Stimulated activated CD4-positive, alpha-beta T cell treated with anti-CD3 and anti-CD28 coated beads, Interleukin-15, amount 100 ng/mL, for 48 hours (primary cell): ENCODE results near the gene LRRC75A.
"Not testable (repeated sequence)": the region's sequence is repeated elsewhere in the genome, so short reads cannot be mapped to it uniquely, and the experiment has no call there.

Experiments
- DNase-seq, 2 donors: peaks; one replicate each; pipeline ENCODE4 v3.0.0-alpha.2; 2020; ENCODE audit warnings: low read depth in 2 of 2

Gene LRRC75A

GRCh38 chr17:16472539-16472938, 19.5 kb downstream of the LRRC75A start:
- DNase-seq, result no peak

GRCh38 chr17:16471295-16471694, 20.7 kb downstream of the LRRC75A start:
- no peak for DNase-seq

GRCh38 chr17:16470265-16470664, 21.7 kb downstream of the LRRC75A start:
- no peak for DNase-seq

GRCh38 chr17:16468428-16468992, 23.5 kb downstream of the LRRC75A start:
- no peak for DNase-seq

DNA sequence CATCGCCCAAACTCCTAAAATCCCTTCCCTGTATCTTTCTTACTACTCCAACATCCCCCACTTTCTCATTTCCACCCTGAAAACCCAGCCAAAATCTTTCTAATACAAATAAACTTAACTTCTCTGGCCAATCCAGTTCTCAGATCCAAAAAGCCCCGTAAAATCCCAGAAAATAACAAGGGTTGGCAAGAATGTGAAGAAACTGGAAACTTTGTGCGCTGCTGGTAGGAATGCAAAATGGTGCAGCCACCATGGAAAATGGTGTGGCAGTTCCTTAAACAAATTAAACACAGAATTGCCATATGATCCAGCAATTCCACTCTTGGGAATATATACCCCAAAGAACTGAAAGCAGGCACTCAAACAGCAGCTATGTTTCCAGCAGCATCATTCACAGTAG, 24.1 kb downstream of the LRRC75A start:
- DNase-seq, result no peak

DNA sequence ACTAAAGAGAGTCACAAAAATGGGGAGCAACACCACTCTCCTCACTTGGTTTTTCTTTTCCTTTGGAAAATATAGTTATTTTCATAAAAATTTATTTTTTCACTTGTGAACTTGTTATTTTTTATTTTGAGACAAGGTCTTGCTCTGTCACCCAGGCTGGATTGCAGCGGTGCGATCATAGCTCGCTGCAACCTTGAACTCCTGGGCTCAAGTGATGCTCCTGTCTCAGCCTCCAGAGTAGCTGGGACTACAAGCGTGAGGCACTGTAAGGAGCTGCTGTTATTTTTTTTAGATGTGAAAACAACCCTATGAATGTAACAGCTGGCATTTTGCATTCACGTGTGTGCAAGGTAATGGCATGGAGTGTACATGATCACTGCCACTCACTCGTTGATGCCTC, 24.9 kb downstream of the LRRC75A start:
- no peak for DNase-seq

DNA sequence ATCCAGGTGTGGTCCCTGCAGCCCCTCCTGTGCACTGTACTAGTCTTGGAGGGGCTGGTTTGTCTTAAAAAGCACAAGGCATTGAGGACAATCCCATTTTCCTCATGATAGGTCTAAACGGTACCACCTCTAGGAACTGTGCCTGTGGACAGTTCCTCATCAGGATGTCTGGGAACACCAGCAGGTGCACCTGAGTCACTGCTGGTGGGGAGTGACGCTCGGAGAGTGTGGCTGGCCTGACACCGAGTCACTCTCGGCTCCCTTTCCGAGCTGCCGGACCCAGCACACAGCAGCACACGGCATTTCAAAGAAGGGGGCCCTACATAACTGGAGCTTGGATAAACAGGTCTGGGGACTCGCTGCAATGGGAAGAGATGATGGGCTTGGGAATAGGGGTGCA, 25.6 kb downstream of the LRRC75A start:
- DNase-seq, result no peak

DNA sequence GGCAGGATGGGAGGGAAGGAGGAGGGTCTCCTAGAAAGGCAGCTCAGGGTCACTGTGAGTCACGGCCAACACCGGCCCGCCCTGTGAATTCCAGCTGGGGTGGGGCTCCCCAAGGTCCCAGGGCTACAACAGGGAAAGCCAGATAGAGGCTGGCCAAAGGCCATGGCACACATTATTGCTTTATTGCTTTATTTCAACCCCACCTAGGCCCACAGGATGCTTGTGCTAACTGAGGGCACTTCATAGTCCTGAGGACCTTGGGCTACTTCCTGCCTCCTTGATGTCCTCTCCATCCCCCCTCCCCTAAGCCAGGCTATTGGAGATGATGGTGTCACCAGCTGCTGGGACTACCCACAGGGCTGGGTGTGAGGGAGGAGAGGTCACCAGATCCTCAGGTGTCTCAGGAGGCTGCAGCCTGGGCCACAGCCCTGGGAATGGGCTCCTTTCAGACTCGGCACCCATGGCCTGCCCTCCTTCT, 26.1 kb downstream of the LRRC75A start:
- DNase-seq, result no peak

DNA sequence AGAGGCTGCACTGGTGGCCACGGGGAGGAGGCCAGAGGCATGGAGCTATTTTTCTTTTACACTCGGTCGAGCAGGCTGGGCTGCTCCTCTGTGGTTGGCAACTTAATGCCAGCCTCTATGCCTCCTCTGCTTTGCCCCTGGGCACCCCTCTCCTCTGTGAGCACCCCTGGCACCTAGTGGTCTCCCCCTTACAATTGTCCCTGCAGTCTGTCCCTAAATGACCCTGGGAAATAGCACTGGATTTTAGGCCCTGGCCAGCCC, 27.0 kb downstream of the LRRC75A start:
- no peak for DNase-seq

- no peak for DNase-seq
Measured at GRCh38 chr17:16464303-16465051, 27.5 kb downstream of the LRRC75A start.

DNA sequence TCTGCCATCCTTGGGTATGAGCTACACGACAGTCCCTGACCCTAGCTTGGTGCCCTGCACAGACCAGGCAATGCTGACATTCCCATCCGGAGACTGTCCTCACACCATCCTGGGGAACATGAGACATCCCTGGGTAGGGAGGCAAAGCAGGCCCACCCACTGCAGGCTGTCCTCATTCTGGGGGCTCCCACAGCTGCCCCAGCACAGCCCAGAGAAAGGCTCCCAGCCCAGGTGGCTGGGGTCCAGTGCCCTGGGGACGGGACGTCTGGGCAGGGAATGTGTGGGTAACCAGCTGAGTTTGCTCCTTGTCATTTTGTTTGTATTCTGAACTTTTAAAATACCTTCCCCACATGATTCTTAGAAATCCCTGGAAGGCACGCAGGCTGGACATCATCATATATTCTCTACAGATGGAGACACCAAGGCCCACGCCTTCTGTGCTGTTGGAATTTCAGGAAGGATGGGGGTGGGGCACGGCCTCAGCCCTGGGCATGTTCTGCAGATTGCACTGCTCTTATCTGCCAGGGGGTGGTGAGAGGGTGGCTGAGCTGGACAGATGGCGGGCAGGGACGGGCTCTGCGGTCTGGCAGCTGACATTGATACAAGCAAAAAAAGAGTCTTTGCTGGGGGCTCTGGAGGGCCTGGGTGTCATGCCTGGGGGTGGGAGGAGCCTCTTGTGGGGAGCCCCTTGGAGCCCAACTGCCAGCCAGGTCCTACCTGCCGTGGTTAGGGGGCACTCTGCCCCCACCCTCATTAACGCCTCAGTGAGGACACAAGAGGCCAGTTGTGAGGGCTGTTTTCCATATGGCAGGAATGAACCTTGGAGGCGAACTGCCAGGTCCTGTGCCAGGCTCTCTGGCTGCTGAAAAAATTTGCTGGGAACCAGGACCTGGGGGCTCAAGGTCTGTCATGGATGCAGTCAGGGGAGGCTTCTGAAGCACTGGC, 28.4 kb downstream of the LRRC75A start:
- no peak for DNase-seq

DNA sequence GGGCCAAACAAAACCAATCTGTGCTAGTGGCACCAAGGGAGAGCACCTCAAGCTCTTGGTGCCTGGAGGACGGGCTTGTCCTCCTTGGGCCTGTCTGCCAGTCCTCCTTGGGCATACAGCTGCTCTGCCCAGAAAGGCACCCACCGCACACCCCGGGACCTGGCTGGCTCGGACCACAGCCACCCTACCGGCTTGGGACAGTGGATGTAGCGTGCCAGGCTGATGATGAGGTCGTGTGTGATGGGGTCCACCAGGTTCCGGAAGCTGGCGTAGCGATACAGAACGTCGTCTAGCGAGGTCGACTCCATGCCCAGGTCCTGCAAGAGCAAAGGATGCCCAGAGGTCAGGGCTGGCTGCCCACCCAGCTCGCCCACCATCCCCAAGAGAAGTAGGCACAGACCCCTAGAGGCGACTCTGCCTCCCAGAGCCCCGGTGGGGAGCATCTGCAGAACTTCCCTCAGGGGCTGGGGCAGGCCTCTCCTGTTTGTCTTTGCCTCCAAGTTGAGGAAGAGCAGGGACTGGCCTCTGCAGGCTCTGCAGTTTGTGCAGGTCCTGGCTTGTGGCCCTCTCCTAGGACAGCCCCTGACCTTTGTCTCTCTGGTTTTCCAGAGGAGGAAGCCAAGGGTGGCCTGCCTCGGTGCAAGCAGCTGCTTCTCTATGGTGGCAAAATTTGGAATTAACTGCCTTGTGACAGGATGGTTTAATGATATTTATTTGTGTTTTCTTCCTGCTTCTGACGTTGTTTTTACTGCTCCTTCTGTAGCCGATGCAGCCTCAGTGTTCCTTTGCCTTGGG, 29.7 kb downstream of the LRRC75A start:
- DNase-seq, result no peak

DNA sequence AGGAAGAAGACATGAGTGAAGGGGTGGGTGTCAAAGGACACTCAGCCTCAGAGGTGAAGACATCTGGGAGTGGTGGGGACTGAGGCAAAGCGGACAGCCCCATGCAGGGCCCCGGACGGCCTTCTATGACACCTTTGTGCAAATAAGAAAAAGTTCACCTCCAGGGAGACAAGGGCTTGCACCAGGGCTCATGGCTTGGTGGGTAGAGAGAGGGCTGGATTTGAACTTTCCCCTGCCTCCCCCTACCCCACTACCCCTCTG, 30.5 kb downstream of the LRRC75A start:
- no peak for DNase-seq

DNA sequence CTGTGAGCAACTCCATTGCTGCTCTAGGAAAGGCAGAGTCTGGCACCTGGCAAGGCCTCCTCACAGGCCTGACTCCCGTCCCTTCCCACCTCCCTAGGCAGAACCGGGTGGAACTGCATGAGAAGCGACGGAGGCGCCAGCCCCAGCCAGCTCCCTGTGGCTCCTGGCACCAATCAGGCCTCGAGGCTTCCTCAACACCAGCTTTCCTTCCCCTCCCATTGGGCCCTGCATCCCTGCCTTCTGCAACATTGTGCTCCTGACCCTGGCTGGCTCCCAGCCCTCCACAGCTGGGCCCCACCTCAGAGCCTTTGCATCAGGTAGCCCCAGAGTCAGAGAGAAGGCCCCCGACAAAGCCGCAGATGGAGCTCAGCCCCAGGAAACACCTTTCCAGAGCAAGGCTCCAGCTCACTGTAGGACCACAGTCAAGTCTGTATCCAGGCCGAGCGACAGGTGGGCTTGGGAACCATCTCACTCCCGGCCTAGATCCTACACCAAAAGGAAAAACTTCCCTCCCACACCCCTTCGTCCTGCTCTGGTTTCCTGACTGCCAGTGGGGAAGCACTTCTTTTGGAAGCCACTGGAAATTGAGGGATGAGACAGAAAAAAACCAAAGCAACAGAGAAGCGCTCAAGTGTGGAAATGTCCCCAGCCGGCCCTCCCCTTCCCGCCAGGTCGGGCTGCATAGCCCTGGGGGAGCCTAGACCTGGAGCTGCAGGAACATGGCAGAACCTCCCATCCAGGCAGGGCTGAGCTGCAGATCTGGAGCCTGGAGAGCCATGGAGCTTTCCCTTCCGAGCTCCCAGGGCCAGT, 31.0 kb downstream of the LRRC75A start:
- DNase-seq, result no peak

DNA sequence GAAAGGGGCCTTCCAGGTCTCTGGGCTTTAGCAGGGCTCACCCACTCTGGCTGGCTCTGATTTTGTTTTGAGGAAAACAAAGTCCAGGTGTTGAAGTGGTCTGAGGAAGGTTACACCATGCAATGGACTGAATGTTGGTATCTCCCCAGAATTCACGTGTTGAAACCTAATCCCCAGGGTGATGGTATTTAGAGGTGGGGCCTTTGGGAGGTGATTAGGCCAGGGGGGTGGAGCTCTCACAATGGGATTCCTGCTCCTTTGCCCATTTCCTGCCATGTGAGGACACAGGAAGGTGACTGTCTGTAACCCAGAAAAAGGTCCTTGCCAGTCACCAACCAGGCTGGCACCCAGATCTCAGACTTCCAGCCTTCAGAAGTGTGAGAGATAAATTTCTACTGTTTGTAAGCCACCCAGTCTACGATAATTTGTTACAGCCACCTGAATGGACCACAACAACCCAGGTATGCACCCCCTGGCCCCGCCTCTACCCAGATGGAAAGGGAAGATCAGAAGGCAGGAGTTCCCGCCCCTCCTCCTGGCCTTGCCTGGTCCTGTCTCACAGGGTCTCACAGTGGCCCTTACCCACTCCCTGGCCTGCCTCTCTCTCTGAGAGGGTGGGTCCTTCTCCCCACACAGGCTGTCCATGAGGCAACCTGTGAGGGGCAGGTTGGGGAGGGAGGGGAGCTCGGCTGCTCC, 32.0 kb downstream of the LRRC75A start:
- no peak for DNase-seq

- DNase-seq, result no peak
Measured at GRCh38 chr17:16459271-16459670, 32.7 kb downstream of the LRRC75A start.

GRCh38 chr17:16456742-16457316, 35.2 kb downstream of the LRRC75A start:
- DNase-seq, result no peak

- no peak for DNase-seq
Measured at GRCh38 chr17:16455997-16456741, 35.8 kb downstream of the LRRC75A start.

GRCh38 chr17:16453493-16453851, 38.5 kb downstream of the LRRC75A start:
- no peak for DNase-seq

DNA sequence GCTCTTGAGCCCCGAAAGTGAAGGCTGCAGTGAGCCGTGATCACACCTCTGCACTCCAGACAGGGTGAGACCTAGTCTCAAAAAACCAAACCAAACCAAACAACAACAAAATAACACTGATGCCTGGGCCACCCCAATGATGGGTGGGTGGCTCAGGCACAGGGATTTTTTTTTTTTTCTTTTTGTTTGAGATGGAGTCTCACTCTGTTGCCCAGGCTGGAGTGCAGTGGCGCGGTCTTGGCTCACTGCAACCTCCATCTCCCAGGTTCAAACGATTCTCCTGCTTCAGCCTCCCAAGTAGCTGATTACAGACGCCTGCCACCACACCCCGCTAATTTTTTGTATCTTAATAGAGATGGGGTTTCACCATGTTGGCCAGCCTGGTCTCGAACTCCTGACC, 39.7 kb downstream of the LRRC75A start:
- not testable (repeated sequence) for DNase-seq
